Measurements from ENCODE around the gene ALOX15.
"Not testable (repeated sequence)": the region's sequence is repeated elsewhere in the genome, so short reads cannot be mapped to it uniquely, and the experiment has no call there.

The ALOX15 gene

DNA sequence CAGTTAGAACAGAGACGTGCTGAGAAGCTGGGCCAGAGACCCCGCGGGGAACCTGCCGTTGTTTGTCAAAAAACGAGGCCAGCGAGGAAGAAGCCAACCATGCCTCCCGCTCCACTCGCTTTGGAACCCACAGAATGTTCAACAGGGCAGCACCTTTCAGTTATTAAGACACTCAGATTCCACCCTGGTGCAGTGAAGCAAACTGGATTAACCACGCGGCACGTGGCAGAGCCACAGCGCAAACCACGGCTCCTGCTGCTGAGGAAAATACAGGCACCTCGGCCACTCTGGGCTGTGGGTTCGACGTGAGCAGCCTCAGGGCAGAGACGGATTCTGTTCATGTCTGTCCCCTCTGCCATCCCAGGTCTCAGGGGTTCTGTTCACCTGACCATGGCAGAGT lies 24.4 kb downstream of the ALOX15 start:
- DNase-seq: no peak

DNA sequence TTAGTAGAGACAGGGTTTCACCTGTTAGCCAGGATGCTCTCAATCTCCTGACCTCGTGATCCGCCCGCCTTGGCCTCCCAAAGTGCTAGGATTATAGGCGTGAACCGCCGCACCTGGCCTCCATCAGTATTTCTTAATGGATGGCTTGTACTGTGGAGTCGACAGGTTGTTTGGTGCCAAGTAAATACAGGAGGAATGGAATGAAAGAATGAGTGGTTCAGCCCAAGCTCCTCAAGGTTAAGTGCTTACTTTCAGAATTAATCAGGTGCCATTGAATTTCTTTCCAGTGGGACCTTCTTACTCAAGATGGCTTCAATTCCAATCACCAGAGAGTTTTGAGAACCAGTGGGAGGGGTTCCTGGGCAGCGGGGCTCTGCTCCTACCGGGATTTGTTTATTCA lies 25.0 kb downstream of the ALOX15 start:
- no peak for DNase-seq

DNA sequence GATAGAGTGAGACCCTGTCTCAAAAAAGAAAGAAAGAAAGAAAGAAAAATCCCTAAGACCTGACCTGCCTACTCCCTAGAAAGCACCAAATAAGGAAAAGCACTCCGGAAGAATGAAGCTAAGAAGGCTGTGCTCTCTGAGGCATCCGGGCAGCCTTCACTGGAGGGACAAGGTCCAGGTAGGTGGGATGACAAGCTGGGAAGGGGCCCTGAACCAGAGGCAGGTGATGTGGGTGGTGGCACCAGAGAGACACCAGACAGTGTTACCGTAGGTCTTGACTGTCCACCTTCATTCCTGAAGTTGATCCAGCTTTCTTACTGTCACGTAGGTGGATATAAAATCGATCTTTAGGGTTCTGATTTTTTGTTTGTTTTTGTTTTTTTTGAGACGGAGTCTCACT lies 30.8 kb downstream of the ALOX15 start:
- no peak for DNase-seq

DNA sequence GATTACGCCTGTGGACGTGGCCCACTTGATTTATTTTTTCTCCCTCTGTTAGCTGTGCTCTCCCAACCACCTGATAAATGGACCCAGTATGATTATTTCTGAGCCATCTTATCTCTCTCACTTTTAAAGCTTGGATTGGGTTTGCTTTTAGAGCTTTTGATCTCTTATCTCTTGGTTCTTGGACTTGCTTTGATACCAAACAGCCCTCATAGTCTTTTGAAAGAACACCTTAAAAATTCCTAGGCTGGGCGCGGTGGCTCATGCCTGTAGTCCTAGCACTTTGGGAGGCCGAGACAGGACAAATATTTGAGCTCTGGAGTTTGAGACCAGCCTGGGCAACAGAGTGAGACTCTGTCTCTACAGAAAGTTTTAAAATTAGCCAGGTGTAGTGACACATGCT lies 31.3 kb downstream of the ALOX15 start:
- DNase-seq: no peak

DNA sequence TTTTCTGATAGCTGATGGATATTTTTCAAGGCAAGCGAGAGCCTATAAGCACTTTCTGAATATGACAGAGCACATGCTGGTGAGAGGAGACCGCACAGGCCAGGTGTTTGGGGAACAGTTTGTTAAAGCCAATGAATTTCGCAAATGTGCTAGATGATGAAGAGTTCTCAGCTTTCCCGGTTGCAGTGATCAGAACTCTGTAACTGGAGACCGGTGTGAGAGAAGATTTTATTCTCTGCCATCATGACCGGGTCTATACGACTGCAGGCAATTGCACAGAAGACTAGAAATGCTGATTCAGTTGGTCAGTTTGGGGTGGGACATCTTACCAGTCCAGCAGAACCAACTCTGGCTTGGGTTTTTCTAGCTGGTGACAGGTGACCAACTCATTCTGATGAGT lies 31.7 kb downstream of the ALOX15 start:
- no peak for DNase-seq

DNA sequence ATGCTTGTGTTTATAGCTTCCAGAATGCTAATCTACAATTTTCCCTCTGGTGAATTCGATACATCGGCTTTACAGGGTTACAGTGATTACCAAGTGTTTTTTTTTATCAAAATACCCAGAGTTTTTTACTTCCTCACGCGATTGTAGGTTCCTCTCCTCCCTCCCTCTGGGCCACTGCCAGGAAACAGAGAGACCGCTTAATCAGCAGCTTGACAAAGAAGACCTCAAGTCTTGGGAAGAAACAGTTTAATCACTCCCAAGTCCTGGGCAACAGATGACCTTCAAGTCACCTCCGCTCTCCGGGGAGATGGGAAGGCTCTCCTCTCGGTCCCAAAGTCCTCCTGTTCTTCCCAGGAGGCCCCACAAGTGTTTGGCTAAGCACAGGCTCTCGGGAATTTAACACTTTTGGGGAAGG lies 33.7 kb downstream of the ALOX15 start:
- peak; percentile 86 to 94 (median 92) for DNase-seq

DNA sequence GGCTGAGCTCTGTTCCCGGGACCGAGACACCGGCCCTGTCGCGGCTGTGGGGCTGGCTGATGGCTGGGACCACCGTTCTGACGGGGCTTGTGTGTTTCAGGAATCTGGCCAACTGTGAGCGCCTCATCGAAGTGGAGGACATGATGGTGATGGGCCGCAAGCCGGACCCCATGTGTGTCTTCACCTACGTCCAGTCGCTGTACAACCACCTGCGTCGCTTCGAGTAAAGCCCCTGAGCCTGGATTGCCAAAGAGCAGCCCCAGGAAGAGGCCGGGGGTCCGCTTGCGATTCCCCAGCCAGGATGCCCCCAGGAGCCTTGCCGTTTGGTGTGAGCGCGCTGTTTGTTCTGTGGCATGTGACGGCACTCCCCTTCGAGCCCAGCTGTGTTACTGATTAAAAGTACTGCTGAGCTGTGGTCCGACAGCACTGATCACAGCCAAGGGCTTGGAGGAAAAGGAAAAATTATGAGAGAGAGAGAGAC lies 34.2 kb downstream of the ALOX15 start:
- no peak for DNase-seq

DNA sequence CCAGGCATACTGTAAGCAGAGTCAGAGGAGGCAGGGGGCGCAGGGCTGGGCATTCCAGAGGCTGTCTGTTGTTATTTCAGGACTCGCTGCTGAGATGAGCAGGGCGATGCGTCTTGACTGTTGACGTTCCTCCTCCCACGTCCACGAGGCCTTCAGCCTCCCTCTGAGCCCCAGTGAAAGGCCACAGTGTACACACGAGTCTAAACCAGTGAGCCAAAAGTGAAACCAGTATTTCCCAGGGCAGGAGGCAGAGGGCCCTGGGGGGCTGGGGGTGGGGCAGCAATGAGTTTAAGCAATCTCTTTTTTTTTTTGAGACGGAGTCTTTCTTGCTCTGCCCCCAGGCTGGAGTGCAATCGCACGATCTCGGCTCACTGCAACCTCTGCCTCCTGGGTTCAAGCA lies 35.7 kb downstream of the ALOX15 start:
- DNase-seq: peak; percentile 39 to 68 (median 60)

DNA sequence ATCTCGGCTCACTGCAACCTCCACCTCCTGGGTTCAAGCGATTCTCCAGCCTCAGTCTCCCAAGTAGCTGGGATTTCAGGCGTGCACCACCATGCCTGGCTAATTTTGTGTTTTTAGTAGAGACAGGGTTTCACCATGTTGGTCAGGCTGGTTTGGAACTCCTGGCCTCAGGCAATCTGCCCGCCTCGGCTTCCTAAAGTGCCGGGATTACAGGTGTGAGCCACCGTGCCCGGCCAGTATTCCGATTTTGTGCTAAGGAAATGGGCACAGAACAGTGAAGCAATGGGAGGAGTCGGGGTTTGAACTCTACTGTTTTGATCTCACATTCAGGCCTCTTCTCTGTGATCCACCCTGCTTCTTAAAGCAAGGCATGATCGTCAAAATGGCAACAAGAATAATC lies 36.7 kb downstream of the ALOX15 start:
- not testable (repeated sequence) for DNase-seq

DNA sequence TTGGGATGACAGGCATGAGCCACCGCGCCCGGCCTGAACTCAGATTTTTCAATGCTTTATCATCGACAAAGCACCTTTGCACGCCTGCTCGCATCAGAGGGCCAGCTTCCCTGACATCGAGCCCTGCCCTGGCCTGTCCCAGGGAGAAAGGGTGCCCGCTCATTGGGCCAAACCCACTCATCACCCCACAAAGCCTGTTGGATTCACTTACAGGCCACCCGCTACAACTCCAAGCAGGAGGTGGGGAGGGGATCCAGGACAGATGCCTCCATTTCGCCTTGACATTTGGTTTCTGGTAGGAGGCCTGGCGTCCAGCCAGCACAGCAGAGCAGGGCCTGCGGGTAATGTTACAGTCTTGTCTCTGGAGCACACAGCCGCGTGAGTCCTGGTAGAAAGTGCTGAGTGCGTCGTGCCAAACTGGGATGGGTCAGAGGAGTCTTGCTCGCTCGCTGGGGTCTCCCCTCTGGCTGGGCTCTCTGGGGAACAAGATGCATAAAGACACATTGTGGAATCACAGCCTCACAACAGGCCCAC lies 37.3 kb downstream of the ALOX15 start:
- DNase-seq: no peak

DNA sequence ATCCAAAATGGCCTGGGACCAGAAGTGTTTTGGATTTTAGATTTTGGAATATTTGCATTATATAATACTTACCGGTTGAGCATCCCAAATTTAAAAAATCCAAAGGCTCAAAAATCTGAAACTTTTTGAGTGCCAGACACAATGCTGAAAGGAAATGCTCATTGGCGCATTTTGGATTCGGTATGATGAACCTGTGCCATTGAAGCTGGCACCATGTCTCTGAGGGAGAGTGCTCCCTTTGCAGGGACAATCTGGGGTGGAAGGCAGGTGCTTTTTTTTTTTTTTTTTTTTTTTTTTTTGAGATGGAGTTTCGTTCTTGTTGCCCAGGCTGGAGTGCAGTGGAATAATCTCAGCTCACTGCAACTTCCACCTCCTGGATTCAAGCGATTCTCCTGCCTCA lies 39.4 kb downstream of the ALOX15 start:
- no peak for DNase-seq

DNA sequence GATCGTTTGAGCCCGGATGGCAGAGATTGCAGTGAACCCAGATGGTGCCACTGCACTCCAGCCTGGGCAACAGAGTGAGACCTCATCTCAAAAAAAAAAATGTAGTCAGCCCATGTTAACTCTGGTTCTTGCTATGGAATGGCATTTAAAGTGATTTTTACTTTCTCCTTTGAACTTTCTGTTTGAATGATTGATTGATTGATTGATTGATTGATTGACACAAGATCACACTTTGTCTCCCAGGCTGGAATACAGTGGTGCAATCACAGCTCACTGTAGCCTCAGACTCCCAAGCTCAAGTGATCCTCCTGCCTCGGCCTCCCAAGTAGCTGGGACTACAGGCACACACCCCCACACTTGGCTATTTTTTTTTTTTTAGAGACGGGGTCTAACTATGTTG lies 40.2 kb downstream of the ALOX15 start:
- no peak for DNase-seq

DNA sequence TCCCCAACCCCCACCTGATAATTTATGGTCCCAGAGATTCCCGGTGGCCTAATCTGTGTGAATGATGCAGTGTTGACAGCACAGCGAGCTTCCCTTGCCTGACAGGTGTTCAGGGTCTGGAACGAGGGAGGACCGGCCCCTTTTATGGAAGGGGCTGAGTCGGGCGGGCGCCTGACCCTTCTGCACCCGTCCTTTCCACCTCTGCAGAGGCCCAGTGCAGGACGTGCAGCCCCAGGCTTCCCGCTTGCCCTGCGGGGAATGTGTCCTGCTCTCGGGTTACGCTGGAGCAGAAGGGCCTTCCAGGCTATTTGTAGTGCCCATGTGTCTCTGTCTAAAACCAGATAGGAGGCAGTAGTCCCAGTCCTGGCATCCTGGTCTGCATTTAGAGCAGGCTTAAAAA lies 40.9 kb downstream of the ALOX15 start:
- no peak for DNase-seq

DNA sequence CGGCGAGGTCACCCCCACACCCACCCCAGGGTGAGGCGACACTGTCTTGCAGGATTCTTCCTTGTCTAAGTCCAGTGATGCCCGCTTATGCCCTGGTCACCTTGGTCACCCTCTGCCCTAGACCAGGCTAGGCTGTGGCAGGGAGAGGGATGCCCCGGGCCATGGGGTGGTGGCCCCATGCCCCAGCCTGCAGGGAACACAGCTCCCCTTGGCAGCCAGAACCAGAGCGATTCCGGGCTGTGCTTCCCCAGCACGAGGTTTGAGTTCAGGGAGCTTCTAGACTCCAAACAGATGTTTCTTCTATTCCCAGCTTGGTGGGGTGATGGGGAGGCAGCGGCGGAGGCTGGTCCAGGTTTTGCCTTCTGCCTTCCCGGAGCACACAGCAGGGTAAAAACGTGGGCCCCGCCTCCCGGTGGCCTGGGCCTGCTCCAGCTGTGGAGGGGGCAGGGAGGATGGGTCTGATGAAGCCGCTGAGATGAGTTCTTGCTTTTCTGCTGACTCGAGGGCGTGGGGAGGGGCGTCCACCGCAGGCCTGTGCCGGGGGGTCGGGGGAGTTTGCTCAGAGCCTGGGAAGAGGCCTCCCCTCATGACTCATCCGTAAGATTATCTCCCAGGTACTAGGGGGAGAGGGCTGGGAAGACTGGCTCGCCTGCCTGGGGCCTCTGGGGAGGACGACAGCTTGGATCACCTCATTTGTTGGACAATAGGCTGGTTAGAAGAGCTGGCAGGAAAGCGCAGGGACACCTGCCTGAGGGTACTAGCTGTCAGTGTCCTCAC lies 41.8 kb downstream of the ALOX15 start:
- DNase-seq: no peak

DNA sequence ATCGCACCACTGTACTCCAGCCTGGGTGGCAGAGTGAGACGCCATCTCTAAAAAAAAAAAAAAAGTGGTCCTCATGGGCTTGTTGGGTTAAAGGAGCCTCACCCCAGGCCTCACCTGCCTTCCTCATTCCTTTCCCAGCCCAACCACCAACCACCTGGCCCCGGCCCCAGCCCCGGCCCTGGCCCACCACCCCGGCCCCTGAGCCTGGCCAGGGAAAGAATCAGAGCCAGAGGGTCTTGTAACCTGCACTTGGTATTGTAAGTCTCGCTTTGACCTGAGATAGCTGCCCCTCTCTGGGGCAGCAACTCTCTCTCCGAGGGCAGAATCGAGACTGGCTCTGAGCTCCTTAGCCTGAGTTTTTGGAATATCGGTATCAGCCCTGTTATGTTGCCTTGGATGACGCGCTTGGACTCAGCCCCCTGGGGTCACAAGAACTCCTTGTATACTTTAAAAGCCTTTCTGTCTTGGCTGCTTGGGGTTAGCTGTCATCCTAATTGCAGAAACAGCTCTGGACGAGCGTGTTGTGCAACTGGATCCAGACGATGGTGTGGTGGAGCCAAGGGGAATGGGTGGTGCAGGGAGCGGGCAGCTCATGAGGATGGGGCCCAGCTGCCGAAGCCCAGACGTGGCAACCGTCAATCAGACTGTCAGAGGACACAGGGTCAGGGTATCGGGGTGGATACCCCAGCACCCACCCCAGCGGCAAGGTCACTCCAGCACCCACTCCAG lies 42.5 kb downstream of the ALOX15 start:
- DNase-seq: no peak

DNA sequence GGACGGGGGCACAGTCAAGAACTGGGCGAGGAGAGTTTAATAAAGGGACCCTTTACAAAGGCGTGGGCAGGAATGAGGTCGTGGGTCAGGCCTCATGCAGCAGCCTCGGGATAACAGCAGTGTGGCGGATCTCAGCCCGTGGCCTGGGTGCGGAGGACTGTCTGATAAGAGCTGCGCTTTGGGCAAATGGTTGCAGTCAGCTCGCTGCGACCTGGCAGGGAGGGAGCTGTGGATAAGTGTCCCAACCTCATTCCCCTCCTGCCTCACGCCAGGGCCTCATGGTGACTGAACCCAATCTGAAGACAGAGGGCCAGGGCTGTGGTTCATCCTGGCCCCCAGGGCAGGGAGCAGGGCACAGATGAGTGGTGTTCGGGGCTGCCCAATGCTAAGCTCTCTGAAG lies 43.5 kb downstream of the ALOX15 start:
- DNase-seq: no peak

DNA sequence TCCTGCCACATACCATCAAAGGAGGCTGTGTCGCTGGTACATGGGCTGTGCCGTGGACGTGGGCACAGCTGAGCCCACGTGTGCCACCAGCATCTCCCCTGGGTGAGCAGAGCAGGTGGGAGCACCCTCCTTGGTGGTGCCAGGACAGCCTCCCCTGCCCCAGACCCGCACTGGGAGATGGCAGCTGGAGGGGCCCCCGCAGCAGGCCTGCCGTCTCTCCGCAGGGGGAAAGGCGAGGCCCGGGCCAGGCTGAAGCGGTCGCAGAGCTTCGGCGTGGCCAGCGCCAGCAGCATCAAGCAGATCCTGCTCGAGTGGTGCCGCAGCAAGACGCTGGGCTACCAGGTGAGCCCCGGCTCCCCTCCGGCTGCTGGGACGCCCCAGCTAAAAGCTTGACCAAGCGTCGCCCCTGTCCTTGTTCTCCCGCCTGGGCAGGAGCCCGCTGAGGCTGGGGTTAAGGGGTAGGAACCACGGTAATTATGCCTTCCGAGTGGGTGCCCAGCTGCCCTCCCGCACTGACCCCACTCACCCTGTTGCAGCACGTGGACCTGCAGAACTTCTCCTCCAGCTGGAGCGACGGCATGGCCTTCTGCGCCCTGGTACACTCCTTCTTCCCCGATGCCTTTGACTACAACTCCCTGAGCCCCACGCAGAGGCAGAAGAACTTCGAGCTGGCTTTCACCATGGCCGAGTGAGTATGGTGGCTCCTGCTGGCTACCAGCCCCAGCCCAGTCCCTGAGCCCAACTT lies 44.7 kb downstream of the ALOX15 start:
- no peak for DNase-seq

DNA sequence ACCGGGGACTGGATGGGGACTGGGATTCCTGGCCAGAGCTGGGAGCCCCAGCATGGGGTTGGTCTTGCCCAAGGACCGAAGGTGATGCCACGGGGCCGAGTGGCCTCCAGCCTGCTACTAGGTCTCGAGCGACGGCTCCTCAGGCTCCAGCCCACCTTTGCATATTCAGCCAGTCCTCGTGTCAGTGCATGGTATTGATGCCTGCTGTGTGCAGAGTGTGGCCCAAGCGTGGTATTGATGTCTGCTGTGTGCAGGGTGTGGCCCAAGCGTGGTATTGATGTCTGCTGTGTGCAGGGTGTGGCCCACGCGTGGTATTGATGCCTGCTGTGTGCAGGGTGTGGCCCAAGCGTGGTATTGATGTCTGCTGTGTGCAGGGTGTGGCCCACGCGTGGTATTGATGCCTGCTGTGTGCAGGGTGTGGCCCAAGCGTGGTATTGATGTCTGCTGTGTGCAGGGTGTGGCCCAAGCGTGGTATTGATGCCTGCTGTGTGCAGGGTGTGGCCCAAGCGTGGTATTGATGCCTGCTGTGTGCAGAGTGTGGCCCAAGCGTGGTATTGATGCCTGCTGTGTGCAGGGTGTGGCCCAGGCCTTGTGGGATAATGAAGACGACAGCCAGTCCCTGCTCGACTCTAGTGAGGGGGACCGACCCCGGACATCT lies 45.7 kb downstream of the ALOX15 start:
- DNase-seq: not testable (repeated sequence)

DNA sequence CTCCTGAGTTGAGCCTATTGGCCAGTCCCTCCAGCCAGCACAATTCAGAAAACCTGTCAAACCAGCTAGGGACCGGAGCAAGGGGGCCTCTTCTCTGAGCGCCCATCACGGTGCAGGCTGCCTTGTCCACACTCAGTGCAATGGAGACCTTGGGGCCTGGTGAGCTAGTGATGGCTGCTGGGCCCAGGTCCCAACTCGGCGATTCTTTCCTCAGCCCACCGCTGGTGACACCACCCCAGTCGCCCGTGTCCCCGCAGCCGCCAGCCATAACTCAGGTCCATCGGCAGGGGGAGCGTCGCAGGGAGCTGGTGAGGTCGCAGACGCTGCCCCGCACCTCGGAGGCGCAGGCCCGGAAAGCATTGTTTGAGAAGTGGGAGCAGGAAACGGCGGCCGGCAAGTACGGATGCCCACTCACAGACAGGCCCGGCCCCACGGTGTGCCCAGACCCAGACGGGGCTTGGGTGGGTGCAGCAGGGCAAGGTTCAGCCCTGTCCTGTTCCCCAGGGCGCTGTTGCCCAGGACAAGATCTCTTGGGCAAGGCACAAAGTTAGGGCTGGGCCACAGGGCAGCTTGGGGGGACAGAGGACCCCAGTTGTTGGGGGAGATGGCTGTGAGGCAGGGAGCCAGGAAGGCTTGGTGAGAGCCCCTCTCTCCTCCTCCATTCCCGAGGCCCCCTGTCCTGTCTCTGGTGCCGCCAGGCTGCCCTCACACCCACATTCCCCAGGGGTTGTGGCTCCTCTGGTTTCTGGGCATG lies 46.4 kb downstream of the ALOX15 start:
- DNase-seq: peak; percentile 57 to 79 (median 68)

DNA sequence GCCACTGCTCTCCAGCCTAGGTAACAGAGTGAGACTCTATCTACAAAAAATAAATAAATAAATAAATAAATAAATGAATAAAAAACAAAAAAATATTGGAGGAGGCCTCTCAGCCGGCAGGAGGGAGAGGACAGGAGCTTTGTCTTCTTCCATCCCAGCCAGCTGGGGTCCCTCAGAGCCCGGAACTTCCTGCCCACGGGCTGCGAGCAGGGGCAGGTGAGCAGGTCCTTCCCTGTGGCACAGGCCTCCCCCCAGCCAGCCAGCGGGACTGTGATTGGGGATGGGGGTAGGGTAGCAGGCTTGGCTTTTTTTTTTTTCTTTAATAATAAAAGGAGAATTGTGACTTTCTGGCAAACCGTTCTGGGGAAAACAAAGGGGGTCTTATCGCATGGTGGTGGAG lies 47.1 kb downstream of the ALOX15 start:
- DNase-seq: no peak

DNA sequence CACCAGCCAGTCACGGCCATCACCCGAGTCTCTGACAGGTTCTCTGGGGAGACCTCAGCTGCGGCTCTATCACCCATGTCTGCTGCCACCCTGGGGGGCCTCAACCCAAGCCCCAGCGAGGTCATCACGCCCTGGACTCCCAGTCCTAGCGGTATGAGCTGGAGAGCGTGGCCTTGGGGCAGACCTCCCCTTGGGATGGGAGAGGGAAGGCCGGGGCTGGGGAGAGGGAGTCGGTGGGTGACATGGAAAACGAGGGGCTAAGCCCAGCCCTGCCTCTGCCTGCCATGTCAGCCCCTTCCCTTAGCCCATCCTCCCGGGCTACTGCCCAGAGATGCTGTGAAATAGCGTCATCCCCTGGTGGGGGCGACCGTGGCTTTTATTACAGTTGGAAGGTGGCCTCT lies 48.5 kb downstream of the ALOX15 start:
- DNase-seq: no peak
